GM12878 (cell line): ENCODE results near the gene TCHP. TPM values are rescaled to one million over a fixed set of nuclear protein-coding genes. Genes with fewer than 3 reads are reported as not detected.
A peak's percentile ranks its signal among the peaks of the same experiment; 100 is the strongest.

Experiments
- CEBPB ChIP-seq, 2 experiments: fragments of 150-350 bp in 1 of 2; IDR thresholded peaks; 2 replicates each; pipeline ENCODE4 v1.6.1; 2012 to 2014; ENCODE audit warnings: low read depth in 2 of 2, low read length in 2 of 2, borderline replicate concordance in 1 of 2, inconsistent platforms in 1 of 2
- CREB1 ChIP-seq: IDR thresholded peaks from 2 replicates; pipeline ENCODE4 v1.6.1; 2012; ENCODE audit warnings: low read depth, mild to moderate bottlenecking, inconsistent platforms
- HDAC2 ChIP-seq: fragments of 200-600 bp; sonication (generic); IDR thresholded peaks from 2 replicates; pipeline ENCODE4 v1.6.1; 2017
- MYB ChIP-seq: fragments of 150-350 bp; IDR thresholded peaks from 2 replicates; pipeline ENCODE4 v1.6.1; 2014; ENCODE audit warnings: mild to moderate bottlenecking, low read depth, low read length, borderline replicate concordance
- RBBP5 ChIP-seq: fragments of 200-600 bp; sonication (generic); conservative IDR thresholded peaks from 2 replicates; pipeline ENCODE4 v1.6.1; 2016
- SKIL ChIP-seq: fragments of 450-650 bp; IDR thresholded peaks from 2 replicates; pipeline ENCODE4 v1.6.1; 2017; ENCODE audit warnings: mild to moderate bottlenecking, low read depth, inconsistent platforms; ENCODE audit not compliant: poor library complexity, severe bottlenecking
- SRF ChIP-seq, 2 experiments: IDR thresholded peaks; 2 replicates each; pipeline ENCODE4 v1.6.1; 2011; ENCODE audit warnings: low read depth in 2 of 2, low read length in 2 of 2, mild to moderate bottlenecking in 1 of 2, moderate library complexity in 1 of 2
- STAT1 ChIP-seq: fragments of 450-650 bp; conservative IDR thresholded peaks from 2 replicates; pipeline ENCODE4 v1.6.1; 2014; ENCODE audit warnings: antibody characterized with exemption, mild to moderate bottlenecking
- TCF7 ChIP-seq: IDR thresholded peaks from 2 replicates; pipeline ENCODE4 v1.6.1; 2014; ENCODE audit warnings: antibody characterized with exemption, borderline replicate concordance
- USF1 ChIP-seq: IDR thresholded peaks from 2 replicates; pipeline ENCODE4 v1.6.1; 2011; ENCODE audit warnings: borderline replicate concordance, low read depth, mild to moderate bottlenecking, moderate library complexity, mixed read lengths, low read length; ENCODE audit not compliant: insufficient read depth; ENCODE audit errors: extremely low read length
- ZNF24 ChIP-seq: fragments of 450-650 bp; IDR thresholded peaks from 2 replicates; pipeline ENCODE4 v1.6.1; 2017; ENCODE audit warnings: antibody characterized with exemption, mild to moderate bottlenecking
- polyA plus RNA-seq, 11 experiments: library from polyadenylated mRNA; depleted of rRNA in 4 of 11; unstranded in 6 of 11; stranded (reverse) in 5 of 11; fragments of >200 nt; fragmentation: Nextera tagmentation in 4 of 11; fragmentation: Illumina TruSeq in 1 of 11; extraction: Ambion mirVana in 4 of 11; extraction: Trizol in 1 of 11; gene quantifications; 1 replicate in 1 of 11; 2 replicates in 10 of 11; pipeline versions ENCODE4 v1.2.1 to v1.2.3, GENCODE V29; 2011 to 2016; ENCODE audit warnings: inconsistent platforms in 2 of 11, missing spikeins in 2 of 11, low read depth in 1 of 11
- total RNA-seq, 4 experiments: library from RNA; depleted of rRNA in 3 of 4; stranded (reverse); fragments of >200 nt in 3 of 4; fragmentation: Illumina TruSeq in 1 of 4; extraction: Trizol in 1 of 4; gene quantifications; 2 replicates each; pipeline versions ENCODE4 v1.2.1 to v1.2.3, GENCODE V29; 2013 to 2021
- TF ChIP-seq, protein P1 (sequence below): fragments of 450-650 bp; formaldehyde crosslinking; IDR thresholded peaks from 2 replicates; pipeline ENCODE4 v1.4.0; 2022; ENCODE audit warnings: mild to moderate bottlenecking, moderate library complexity
- TF ChIP-seq, protein P2 (sequence below): fragments of 150-350 bp; IDR thresholded peaks from 2 replicates; pipeline ENCODE4 v1.6.1; 2016; ENCODE audit warnings: low read depth, low read length
- TF ChIP-seq, protein P3 (sequence below): fragments of 450-650 bp; IDR thresholded peaks from 2 replicates; pipeline ENCODE4 v1.6.1; 2017; ENCODE audit warnings: mild to moderate bottlenecking, moderate library complexity

Gene TCHP
- total and polyA plus RNA-seq, 10 of the 15 experiments (the other 5 are each of a cell fraction or from before 2014, with no cell fraction given), result 4.8 to 18.6 (median 15.0) TPM

DNA sequence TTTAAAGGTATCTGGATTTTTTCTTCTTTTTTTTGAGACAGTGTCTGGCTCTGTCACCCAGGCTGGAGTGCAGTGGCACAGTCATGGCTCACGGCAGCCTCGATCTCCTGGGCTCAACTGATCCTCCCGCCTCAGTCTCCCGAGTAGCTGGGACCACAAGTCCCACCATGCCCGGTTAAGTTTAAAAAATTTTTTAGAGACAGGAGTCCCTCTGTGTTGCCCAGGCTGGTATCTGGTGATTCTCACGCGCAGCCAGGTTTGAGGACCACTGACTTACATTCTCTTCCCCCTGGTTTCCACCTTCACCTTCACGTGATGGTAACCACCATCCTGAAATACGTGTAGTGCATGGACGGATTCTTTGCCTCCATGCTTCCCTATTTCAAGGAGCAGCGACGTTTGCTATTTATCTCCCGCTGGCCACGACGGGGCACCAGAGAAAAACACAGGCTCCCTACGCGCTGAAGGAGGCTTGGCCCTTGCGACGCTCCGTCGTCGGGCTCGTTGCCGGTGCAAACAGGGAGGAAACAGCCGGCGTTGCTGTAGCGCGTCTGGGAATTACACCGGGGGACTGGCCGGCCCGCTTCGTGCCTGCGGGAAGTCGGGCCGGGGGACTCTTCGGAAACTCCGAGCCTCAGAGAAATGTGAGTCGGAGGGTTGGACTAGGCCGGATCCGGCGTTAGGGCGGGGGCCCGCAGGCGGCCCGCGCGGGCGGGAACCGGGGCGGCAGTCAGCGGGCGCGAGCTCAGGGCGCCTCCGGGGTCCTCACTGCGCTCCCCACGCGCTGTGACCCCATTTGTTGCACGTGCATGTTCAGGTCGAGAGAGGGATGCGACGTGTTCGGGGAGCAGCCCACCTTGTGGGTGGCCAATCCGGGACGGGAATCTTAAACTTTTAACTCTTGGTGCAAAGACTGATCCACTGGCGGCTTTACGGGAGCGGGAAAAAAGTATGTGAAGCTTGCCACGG, at the start of gene TCHP (continued):
- TF ChIP-seq, protein P1, sequence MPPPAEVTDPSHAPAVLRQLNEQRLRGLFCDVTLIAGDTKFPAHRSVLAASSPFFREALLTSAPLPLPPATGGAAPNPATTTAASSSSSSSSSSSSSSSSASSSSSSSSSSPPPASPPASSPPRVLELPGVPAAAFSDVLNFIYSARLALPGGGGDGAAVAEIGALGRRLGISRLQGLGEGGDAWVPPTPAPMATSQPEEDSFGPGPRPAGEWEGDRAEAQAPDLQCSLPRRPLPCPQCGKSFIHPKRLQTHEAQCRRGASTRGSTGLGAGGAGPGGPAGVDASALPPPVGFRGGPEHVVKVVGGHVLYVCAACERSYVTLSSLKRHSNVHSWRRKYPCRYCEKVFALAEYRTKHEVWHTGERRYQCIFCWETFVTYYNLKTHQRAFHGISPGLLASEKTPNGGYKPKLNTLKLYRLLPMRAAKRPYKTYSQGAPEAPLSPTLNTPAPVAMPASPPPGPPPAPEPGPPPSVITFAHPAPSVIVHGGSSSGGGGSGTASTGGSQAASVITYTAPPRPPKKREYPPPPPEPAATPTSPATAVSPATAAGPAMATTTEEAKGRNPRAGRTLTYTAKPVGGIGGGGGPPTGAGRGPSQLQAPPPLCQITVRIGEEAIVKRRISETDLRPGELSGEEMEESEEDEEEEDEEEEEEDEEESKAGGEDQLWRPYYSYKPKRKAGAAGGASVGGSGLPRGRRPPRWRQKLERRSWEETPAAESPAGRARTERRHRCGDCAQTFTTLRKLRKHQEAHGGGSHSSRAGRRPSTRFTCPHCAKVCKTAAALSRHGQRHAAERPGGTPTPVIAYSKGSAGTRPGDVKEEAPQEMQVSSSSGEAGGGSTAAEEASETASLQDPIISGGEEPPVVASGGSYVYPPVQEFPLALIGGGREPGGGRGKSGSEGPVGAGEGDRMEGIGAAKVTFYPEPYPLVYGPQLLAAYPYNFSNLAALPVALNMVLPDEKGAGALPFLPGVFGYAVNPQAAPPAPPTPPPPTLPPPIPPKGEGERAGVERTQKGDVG (CRISPR knock-in tag), result no peak
- TF ChIP-seq TCF7 (no peak), HDAC2 (no peak), RBBP5 (no peak), ZNF24 (no peak), USF1 (no peak), CEBPB (IDR thresholded peaks at IDR 0.05; ENCODE audit: borderline replicate concordance in 1 of 2, low read depth in 2 of 2, low read length in 2 of 2) (no peak), STAT1 (no peak; the same call in 1 of the 2 replicates), SKIL (no peak), SRF (IDR thresholded peaks at IDR 0.05; ENCODE audit: low read depth in 2 of 2, low read length in 2 of 2) (no peak), MYB (no peak), CREB1 (peak; percentile 73)
- TF ChIP-seq, protein P2, sequence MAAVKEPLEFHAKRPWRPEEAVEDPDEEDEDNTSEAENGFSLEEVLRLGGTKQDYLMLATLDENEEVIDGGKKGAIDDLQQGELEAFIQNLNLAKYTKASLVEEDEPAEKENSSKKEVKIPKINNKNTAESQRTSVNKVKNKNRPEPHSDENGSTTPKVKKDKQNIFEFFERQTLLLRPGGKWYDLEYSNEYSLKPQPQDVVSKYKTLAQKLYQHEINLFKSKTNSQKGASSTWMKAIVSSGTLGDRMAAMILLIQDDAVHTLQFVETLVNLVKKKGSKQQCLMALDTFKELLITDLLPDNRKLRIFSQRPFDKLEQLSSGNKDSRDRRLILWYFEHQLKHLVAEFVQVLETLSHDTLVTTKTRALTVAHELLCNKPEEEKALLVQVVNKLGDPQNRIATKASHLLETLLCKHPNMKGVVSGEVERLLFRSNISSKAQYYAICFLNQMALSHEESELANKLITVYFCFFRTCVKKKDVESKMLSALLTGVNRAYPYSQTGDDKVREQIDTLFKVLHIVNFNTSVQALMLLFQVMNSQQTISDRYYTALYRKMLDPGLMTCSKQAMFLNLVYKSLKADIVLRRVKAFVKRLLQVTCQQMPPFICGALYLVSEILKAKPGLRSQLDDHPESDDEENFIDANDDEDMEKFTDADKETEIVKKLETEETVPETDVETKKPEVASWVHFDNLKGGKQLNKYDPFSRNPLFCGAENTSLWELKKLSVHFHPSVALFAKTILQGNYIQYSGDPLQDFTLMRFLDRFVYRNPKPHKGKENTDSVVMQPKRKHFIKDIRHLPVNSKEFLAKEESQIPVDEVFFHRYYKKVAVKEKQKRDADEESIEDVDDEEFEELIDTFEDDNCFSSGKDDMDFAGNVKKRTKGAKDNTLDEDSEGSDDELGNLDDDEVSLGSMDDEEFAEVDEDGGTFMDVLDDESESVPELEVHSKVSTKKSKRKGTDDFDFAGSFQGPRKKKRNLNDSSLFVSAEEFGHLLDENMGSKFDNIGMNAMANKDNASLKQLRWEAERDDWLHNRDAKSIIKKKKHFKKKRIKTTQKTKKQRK, result no peak
- TF ChIP-seq, protein P3, sequence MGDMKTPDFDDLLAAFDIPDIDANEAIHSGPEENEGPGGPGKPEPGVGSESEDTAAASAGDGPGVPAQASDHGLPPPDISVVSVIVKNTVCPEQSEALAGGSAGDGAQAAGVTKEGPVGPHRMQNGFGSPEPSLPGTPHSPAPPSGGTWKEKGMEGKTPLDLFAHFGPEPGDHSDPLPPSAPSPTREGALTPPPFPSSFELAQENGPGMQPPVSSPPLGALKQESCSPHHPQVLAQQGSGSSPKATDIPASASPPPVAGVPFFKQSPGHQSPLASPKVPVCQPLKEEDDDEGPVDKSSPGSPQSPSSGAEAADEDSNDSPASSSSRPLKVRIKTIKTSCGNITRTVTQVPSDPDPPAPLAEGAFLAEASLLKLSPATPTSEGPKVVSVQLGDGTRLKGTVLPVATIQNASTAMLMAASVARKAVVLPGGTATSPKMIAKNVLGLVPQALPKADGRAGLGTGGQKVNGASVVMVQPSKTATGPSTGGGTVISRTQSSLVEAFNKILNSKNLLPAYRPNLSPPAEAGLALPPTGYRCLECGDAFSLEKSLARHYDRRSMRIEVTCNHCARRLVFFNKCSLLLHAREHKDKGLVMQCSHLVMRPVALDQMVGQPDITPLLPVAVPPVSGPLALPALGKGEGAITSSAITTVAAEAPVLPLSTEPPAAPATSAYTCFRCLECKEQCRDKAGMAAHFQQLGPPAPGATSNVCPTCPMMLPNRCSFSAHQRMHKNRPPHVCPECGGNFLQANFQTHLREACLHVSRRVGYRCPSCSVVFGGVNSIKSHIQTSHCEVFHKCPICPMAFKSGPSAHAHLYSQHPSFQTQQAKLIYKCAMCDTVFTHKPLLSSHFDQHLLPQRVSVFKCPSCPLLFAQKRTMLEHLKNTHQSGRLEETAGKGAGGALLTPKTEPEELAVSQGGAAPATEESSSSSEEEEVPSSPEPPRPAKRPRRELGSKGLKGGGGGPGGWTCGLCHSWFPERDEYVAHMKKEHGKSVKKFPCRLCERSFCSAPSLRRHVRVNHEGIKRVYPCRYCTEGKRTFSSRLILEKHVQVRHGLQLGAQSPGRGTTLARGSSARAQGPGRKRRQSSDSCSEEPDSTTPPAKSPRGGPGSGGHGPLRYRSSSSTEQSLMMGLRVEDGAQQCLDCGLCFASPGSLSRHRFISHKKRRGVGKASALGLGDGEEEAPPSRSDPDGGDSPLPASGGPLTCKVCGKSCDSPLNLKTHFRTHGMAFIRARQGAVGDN, result no peak; the same call in 1 of the 2 replicates
